SKM-1 (cell line): ENCODE results near the gene AKAP6.

Experiments used
- DNase-seq: peaks from one replicate; lab custom pipeline; 2025; ENCODE audit not compliant: unreplicated experiment; lab: John Stamatoyannopoulos, UW

Gene AKAP6

GRCh38 chr14:32405856-32406255 is 76.8 kb downstream of the AKAP6 start:
- no peak for DNase-seq

DNA sequence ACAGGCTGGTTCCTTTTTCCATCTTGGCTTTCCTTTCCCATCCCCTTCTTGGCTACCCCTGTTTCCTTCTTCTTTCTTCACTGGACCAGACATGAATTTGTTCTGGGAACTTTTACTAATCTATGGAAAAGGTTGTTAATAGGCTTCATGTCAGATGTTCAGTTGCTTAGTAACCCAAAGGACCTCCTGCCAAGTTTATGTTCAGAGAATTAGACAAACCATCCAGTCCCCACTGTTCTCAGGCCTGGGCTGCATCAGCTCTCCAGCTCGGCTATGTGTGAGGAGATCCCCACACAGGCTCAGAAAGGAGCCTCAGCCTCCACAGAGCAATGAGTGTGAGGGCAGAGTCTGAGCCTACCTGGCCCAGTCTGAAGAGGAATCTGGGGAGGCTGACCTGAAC is 78.0 kb downstream of the AKAP6 start:
- no peak for DNase-seq

DNA sequence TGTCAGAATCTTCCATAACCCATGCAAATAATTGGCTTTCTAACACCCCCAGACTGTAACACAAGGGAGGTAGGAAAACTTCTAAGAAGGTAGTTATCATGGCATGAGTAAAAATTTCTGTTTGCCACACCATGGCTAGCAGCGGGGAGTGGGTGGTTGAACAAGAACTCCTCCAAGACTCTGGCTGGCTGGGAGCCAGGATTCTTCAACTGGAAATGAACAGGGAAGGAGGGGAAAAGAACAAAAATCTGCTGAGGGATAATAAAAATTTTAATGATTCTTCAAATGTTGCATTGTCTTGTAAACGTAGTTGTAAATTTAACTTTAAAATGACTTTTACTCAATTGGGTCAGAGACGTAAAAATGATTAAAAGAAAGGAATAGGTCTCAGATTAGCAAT is 78.9 kb downstream of the AKAP6 start:
- no peak for DNase-seq

DNA sequence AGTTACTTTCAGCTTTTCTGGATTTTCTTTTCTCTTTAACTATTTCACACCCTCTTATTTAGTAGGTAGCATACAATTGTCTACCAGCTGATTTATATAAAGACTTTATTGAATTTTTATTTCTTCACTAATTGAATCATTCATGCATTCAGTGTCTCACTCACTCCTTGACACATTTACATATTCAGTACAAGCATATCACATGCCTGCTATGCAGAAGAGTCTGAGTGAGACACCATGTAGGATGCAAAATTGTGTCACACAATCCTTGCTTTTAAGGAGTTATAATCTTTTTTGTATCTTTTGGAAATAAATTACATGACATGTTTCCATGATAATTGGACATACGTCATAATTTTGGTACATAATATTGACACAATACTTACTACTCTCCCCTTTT is 83.0 kb downstream of the AKAP6 start:
- no peak for DNase-seq

DNA sequence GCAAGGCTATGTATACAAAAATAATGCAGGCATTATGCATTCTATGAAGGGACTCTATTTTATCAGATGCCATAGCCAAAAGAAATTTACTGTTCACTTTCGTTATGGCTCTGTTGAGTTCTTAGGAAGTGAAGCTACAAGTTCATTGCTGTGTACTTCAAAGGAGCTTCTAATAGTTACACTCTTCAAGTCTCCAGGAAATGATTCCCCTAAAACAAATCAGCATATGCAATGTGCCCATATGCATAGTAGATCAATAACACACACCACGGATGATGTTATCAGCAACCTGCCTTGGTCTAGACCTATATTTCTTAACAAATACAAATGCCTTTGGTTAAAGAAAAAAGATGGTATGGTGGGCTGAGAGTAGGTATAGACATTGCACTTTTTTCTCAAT is 83.4 kb downstream of the AKAP6 start:
- no peak for DNase-seq

DNA sequence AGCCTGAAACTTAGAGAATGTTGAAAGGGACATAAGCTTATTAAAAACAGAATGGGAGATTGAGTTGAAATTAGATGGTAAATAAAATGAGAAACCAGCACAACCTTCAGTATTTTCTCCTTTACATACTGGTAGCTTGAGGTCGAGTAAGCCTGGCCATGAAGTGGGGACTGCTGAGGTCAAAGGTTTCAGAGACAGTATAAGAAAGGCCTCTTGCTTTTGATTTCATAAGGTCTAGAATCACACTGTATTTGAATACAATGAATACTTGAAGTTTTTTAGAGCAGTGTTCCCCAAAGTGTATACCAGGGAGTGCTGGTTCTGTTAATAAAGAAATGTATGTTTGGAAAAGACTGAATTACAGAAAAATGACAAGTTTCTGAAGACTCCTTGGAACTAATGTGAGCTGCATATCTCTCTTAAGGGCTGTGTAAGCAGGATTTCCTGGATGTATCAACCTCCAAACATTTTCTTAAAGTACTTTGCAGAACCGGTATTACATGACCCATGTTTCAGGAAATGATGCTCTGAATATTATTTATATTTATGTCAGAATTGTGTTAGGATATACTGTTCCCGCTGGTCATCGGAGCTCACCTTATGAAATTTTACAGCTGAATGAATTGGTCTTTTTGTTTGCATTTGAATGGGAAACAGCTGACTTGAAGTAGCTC is 85.0 kb downstream of the AKAP6 start:
- no peak for DNase-seq

- DNase-seq: no peak
Measured at GRCh38 chr14:32414808-32415255, 85.7 kb downstream of the AKAP6 start.

DNA sequence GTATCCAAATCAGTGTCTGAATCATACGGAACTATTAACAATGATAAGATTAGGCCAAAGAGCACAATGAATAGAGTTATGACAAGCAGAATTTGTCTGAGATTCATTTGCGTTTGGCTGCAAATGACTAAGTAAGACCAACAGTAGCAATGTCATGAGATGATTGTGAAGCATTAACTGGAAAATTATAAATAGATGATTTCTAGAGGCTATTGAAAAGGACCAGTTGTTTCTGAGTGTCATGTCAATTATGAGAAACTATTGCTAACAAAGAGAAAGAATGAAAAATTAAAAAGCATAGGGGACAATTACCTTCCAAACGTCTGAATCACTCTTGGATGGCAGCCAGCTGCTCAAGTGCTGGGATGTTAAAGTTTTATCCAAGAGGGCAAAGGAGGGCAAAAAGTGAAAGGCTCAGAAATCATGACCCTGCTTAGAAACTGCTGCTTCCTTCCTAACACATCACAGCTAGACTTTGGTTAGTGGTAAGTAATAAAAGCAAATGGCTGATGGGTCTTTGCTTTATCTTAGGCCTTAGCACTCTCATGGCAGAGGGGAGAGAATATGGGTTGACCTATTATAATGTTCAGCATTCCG is 89.0 kb downstream of the AKAP6 start:
- no peak for DNase-seq

DNA sequence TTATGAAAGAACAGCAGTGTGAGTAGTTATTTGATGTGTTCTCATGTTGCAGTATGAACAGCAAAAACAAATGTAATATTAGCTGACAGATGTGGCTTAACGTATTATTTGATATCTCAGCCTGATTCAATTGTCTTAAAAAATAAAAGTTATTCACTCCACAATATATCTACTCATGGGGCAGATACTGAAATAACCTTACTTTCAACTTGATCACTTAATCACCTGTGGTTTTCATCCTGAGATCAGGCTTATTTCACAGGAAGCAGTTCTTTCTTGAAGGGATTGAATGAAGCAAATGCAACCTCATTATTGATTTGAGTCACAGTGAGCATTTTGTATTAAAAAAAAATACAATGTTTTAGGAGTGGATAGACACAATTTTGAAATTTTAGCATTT is 90.3 kb downstream of the AKAP6 start:
- DNase-seq: no peak

DNA sequence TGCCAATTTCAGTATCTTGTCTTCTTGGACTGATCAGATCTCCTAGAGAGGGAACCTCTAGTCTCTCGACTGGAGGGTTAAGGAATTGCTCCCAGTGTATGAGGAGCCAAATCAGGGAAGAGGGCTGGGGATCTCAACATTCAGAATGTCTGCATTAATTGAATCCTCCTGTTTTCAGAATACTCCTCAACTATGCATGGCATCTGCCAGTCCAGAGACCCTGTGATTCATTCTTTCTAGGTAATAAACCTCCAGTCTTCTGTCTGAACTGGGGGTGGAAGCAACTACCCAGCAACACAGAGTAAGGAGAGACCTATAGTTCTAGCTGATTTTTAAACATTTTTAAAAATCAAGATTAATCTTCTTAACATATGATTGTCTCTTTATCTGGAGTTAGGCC is 92.7 kb downstream of the AKAP6 start:
- no peak for DNase-seq

DNA sequence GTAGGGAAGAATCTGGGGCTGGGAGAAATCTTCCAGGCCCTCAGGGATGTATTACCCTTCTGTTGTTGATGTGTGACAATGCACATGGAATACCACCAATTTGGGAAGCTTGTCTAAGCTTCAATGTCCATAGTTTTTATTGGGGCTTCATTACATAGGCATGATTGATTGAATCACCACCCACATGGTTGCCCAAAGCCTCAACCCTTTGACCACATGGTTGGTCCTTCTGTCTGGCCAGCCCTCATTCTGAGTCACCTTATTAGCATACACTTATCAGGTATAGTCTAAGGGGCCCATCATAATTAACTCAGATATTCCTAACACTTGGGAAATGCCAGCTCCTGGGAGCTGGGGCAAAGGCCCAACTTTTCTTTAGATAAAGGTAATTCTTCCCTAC is 93.3 kb downstream of the AKAP6 start:
- no peak for DNase-seq

DNA sequence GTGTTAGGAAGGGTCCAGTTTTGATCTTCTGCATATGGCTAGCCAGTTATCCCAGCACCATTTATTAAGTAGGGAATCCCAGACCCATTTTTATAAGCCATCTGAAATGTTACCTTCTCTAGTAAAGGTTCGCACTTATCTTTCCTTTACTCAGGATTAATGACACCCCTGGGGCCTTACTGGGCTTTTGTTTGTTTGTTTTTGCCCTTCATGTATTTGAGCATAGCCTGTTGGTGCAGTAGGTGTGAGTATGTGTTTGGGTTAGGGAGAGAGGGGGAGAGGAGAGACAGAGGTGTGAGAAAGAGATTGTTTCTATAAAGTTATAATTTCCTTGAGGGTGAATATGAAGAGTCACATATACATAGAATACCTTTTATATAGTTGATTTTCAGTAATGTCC is 96.9 kb downstream of the AKAP6 start:
- DNase-seq: no peak

DNA sequence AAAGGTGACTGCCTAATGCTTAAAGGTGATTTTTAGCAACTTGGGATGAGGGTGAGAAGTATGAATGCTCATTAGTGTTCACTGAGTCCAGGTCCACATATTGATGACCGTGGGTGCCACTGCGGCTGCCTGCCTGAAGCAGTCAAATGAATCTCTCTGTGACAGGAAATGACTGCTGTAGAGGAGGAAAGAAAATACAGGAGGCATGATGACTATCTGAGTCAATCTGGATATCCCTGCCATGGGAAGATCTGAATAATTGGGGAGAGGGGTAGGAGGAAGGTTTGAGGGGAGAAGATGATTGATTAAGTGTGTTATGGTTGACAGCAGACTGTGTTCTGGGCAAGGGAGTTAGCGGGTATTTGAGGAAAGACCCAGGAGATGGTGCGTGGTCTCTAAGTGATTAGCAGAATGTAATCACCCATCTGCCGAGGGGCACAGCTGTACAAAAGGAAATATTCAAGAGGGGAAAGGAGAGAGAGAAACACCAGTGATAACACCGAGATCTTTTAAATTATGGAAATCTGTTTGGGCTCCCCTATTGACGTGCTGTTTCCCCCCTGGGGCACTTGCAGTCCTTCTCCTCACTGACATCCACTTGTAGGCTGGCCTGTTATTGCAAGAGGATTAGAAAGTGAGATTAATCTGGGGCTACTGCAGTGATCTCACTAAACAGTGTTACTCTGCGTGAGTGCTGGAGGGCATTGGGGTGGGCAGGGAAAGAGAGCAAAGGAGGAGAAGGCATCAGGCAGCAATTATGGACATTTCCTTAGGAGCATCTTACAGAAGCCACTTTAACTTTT is 97.7 kb downstream of the AKAP6 start:
- no peak for DNase-seq

- no peak for DNase-seq
Measured at GRCh38 chr14:32427726-32428528, 98.8 kb downstream of the AKAP6 start.

GRCh38 chr14:32428875-32429274 is 99.8 kb downstream of the AKAP6 start:
- DNase-seq: no peak

- no peak for DNase-seq
Measured at GRCh38 chr14:32430326-32430725, 101.2 kb downstream of the AKAP6 start.

GRCh38 chr14:32432813-32433538 is 103.9 kb downstream of the AKAP6 start:
- no peak for DNase-seq

DNA sequence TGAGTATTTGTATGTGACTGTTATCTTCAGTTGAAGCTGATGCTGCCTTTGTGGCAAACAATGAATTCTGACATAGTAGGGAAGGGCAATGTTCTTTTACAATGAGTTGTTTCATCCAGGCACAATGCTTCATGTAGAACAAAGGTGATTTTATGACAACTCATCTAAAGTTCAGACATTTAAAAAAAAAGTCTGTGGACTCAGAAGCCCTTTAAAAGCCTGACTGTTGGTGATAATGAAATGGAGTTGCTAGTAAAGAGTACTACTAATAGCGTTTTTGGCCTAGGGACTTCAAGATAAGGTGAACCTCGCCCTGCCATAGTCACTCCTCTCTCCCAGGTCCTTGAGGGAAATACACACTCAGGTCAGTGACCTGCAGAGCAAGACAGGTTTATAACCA is 105.1 kb downstream of the AKAP6 start:
- DNase-seq: no peak

GRCh38 chr14:32434880-32435279 is 105.8 kb downstream of the AKAP6 start:
- no peak for DNase-seq

- no peak for DNase-seq
Measured at GRCh38 chr14:32435411-32435810, 106.3 kb downstream of the AKAP6 start.

- no peak for DNase-seq
Measured at GRCh38 chr14:32436993-32437392, 107.9 kb downstream of the AKAP6 start.
